ENCODE data around the gene SEMA4G.

Gene SEMA4G

GRCh38 chr10:101011517-101012423 lies 42.5 kb downstream of the SEMA4G start:
- H3K4me3 ChIP-seq (replicated peaks; ENCODE audit: low read depth, low read length) = no peak overlapping the region
- peak; percentile 56 for TF ChIP-seq CTCF (IDR thresholded peaks at IDR 0.05; ENCODE audit: low read depth, low read length, missing control alignments)
- DNase-seq (ENCODE audit: extremely low read depth, low read depth) = no peak

GRCh38 chr10:101012525-101013364 lies 43.4 kb downstream of the SEMA4G start:
- peak; percentile 87 for DNase-seq (ENCODE audit: extremely low read depth, low read depth)
- no peak overlapping the region for H3K4me3 ChIP-seq (replicated peaks; ENCODE audit: low read depth, low read length)
- TF ChIP-seq CTCF (IDR thresholded peaks at IDR 0.05; ENCODE audit: low read depth, low read length, missing control alignments) = peak; percentile 90

DNA sequence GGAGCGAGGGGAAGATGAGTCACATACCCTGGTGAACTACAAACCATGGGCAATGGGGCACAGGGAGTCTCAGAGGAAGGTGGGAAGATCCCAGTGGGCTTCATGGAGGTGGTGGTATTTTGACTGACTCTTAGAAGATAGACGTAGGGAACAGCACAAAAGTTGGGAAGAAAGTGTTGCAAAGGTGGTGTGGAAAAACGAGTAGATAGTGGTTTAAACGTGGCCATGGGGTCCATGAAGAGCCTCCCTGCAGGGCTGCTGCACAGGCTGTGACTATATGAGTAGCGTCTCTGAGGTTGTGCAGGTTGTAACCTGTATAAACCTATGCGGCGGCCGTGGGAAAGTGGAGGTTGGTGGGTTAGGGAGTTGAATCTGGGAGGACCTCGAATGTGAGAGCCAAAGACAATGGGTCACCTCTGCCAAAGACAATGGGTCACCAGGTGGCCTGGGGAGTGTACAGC lies 44.1 kb downstream of the SEMA4G start:
- no peak for TF ChIP-seq CTCF (IDR thresholded peaks at IDR 0.05; ENCODE audit: low read depth, low read length, missing control alignments)
- DNase-seq (ENCODE audit: extremely low read depth, low read depth) = no peak
- no peak overlapping the region for H3K4me3 ChIP-seq (replicated peaks; ENCODE audit: low read depth, low read length)

GRCh38 chr10:101014230-101014884 lies 45.1 kb downstream of the SEMA4G start:
- no peak overlapping the region for H3K4me3 ChIP-seq (replicated peaks; ENCODE audit: low read depth, low read length)
- peak; percentile 95 for TF ChIP-seq CTCF (IDR thresholded peaks at IDR 0.05; ENCODE audit: low read depth, low read length, missing control alignments)

DNA sequence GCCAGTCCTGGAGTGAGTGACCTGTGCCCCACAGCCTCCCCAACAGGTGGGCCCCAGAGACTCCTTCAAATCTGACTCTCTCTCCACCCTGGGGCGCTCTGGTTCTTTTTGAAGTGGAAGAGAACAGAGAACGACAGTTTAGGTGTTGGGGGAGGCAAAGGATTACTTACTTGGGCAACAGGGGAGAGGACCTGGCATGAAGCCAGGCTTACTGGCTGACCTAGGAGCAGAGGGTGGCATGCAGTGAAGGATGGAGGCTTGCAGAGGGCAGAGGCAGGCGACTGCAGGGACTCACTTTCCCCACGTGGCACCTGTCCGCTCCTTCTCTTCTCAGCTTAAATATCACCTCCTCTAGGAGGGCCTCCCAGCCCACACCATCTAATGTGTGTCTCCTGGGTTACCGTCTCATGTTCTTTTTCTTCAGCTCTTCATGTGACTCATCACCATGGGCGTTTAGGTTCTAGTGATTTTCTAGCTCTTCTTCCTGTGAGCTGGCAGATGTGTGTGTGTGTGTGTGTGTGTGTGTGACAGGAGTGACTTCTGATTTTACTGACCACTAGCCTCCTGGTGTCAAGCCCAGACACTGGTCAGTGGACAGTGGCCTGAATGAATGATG lies 45.8 kb downstream of the SEMA4G start:
- H3K4me3 ChIP-seq (replicated peaks; ENCODE audit: low read depth, low read length) = no peak overlapping the region
- TF ChIP-seq CTCF (IDR thresholded peaks at IDR 0.05; ENCODE audit: low read depth, low read length, missing control alignments) = no peak
- no peak for DNase-seq (ENCODE audit: extremely low read depth, low read depth)

More at GRCh38 chr10:101014230-101014884, 45.1 kb downstream of the SEMA4G start:
- no peak for DNase-seq (ENCODE audit: extremely low read depth, low read depth)

DNA sequence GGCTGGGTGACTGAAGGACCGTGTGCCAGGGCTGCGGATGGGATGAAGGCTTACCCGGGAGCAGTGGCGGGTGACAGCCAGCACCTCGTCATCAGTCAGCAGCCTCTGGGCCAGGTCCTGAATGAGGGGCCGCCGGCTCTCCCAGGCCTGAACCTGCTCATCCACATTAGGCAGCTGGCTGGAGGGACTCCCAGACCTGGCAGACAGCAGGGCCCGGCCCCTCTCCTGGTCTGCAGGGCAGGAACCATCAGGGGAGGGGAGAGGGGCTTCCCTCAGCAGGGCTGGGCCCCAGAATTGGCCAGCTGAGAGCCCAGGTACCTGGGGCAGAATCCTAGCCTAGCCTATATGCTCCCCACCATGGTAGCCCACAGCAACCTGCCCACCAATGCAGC lies 46.3 kb downstream of the SEMA4G start:
- no peak for TF ChIP-seq CTCF (IDR thresholded peaks at IDR 0.05; ENCODE audit: low read depth, low read length, missing control alignments)
- DNase-seq (ENCODE audit: extremely low read depth, low read depth) = no peak
- no peak overlapping the region for H3K4me3 ChIP-seq (replicated peaks; ENCODE audit: low read depth, low read length)
